Testis (tissue), 3 donors: ENCODE results near the gene SOBP. TPM values are rescaled to one million over a fixed set of nuclear protein-coding genes. Genes with fewer than 3 reads are reported as not detected.

ENCODE experiments used
- DNase-seq: peaks from one replicate; pipeline ENCODE4 v3.0.0-alpha.2; 2019
- H3K27ac ChIP-seq, 2 donors: fragments of 200-600 bp; sonication (generic); one replicate each; pipeline ENCODE4 v1.5.1; 2019
- H3K27me3 ChIP-seq: fragments of 200-600 bp; sonication (generic); one replicate; pipeline ENCODE4 v1.5.1; 2019
- H3K36me3 ChIP-seq: fragments of 200-600 bp; sonication (generic); one replicate; pipeline ENCODE4 v1.5.1; 2017; ENCODE audit warnings: low read depth; ENCODE audit errors: missing control alignments
- H3K4me1 ChIP-seq: fragments of 200-600 bp; sonication (generic); one replicate; pipeline ENCODE4 v1.5.1; 2019
- H3K4me3 ChIP-seq, 2 donors: fragments of 200-600 bp; sonication (generic); one replicate each; pipeline ENCODE4 v1.5.1; 2017 to 2019
- H3K9me3 ChIP-seq: fragments of 200-600 bp; sonication (generic); one replicate; pipeline ENCODE4 v1.5.1; 2017
- CTCF ChIP-seq, 3 experiments: fragments of 450-650 bp in 2 of 3; fragments of 200-600 bp in 1 of 3; sonication (generic) in 1 of 3; IDR thresholded peaks; one replicate each; pipeline ENCODE4 v1.5.1; 2016 to 2019; ENCODE audit warnings: antibody characterized with exemption in 3 of 3, mild to moderate bottlenecking in 2 of 3, moderate library complexity in 1 of 3
- POLR2A ChIP-seq: fragments of 450-650 bp; IDR thresholded peaks from one replicate; pipeline ENCODE4 v1.6.1; 2017; ENCODE audit warnings: antibody characterized with exemption, mild to moderate bottlenecking, moderate library complexity
- WGBS, 2 donors: methylation state at CpG; one replicate each; pipeline ENCODE4 v1.1.5; 2018; 5-methylcytosine and 5-hydroxymethylcytosine counted together
- intact Hi-C: fragments of 100-400 bp; cut with DNase I; formaldehyde crosslinking; loops from one replicate; pipeline ENCODE4 v1.15.1; 2023; ENCODE audit warnings: low total_unique reads
- polyA plus RNA-seq: library from polyadenylated mRNA; stranded (reverse); fragments of 350-450 nt; fragmentation: Illumina TruSeq; extraction: RNeasy Lipid Tissue Mini Kit (QIAGEN cat#74804); gene quantifications from one replicate; pipeline ENCODE4 v1.2.3, GENCODE V29; 2014; ENCODE audit warnings: low read depth, low replicate concordance; ENCODE audit not compliant: insufficient read depth
- total RNA-seq, 2 donors: library from RNA; depleted of rRNA; stranded (reverse); fragments of >200 nt; gene quantifications; one replicate each; pipeline ENCODE4 v1.2.3, GENCODE V29; 2016

Gene SOBP
- total and polyA plus RNA-seq, 3 donors from 2014 or later, result 13.9 to 27.2 (median 17.2) TPM

- TF ChIP-seq CTCF (IDR thresholded peaks at IDR 0.05), result no peak
- TF ChIP-seq POLR2A, result no peak
- no peak overlapping the region for H3K27ac ChIP-seq
- intact Hi-C loops, result no loop called here
- H3K27me3 ChIP-seq, result no peaks in the 10 kb centered on the region
- H3K4me1 ChIP-seq, result peaks cover 35% of the 10 kb centered on the region
- no peaks in the 10 kb centered on the region for H3K9me3 ChIP-seq
- 90 to 96% methylated on average over 6 of the region's 6 CpGs for WGBS, 2 donors
- H3K4me3 ChIP-seq, result no peak overlapping the region
- H3K36me3 ChIP-seq, result no peaks in the 10 kb centered on the region
- no peak for DNase-seq
These were observed 108.2 kb downstream of the SOBP start for GRCh38 chr6:107598091-107598490.

- H3K4me1 ChIP-seq, result peaks cover 36% of the 10 kb centered on the region
- H3K4me3 ChIP-seq, result no peak overlapping the region
- 94% methylated on average over 4 of the region's 4 CpGs for WGBS, 2 donors
- no peak overlapping the region for H3K27ac ChIP-seq
- intact Hi-C loops, result no loop called here
- H3K9me3 ChIP-seq, result no peaks in the 10 kb centered on the region
- TF ChIP-seq CTCF (IDR thresholded peaks at IDR 0.05) (no peak), POLR2A (no peak)
- H3K36me3 ChIP-seq, result no peaks in the 10 kb centered on the region
- no peak for DNase-seq
- H3K27me3 ChIP-seq, result no peaks in the 10 kb centered on the region
These were observed 109.1 kb downstream of the SOBP start for GRCh38 chr6:107599043-107599442.

- H3K36me3 ChIP-seq, result no peaks in the 10 kb centered on the region
- no peak for DNase-seq
- H3K27ac ChIP-seq, result no peak overlapping the region
- H3K4me3 ChIP-seq, result no peak overlapping the region
- WGBS, 2 donors, result 42 to 49% methylated on average over 5 of the region's 5 CpGs
- intact Hi-C loops, result no loop called here
- no peaks in the 10 kb centered on the region for H3K9me3 ChIP-seq
- peaks cover 36% of the 10 kb centered on the region for H3K4me1 ChIP-seq
- TF ChIP-seq POLR2A, result no peak
- TF ChIP-seq CTCF (IDR thresholded peaks at IDR 0.05), result no peak
- H3K27me3 ChIP-seq, result no peaks in the 10 kb centered on the region
These were observed 110.2 kb downstream of the SOBP start for GRCh38 chr6:107600121-107600520.

- peak; percentile 73 for DNase-seq
- Histone ChIP-seq H3K9me3 (no peaks in the 10 kb centered on the region), H3K4me1 (peaks cover 33% of the 10 kb centered on the region), H3K27me3 (no peaks in the 10 kb centered on the region), H3K27ac (no peak overlapping the region), H3K36me3 (no peaks in the 10 kb centered on the region), H3K4me3 (no peak overlapping the region)
- TF ChIP-seq POLR2A, result no peak
- no peak for TF ChIP-seq CTCF (IDR thresholded peaks at IDR 0.05)
- WGBS, 2 donors, result 25 to 31% methylated on average over 5 of the region's 5 CpGs
- intact Hi-C loops, result no loop called here
These were observed 111.0 kb downstream of the SOBP start for GRCh38 chr6:107600936-107601335.

- intact Hi-C loops, result no loop called here
- no peak for TF ChIP-seq POLR2A
- TF ChIP-seq CTCF (IDR thresholded peaks at IDR 0.05), result no peak
These were observed 111.5 kb downstream of the SOBP start for GRCh38 chr6:107601406-107601805.

More at GRCh38 chr6:107601406-107601805, 111.5 kb downstream of the SOBP start:
- Histone ChIP-seq H3K4me1 (peaks cover 33% of the 10 kb centered on the region), H3K9me3 (no peaks in the 10 kb centered on the region), H3K36me3 (no peaks in the 10 kb centered on the region), H3K27me3 (no peaks in the 10 kb centered on the region), H3K27ac (no peak overlapping the region), H3K4me3 (no peak overlapping the region)
- 83 to 90% methylated on average over 3 of the region's 3 CpGs for WGBS, 2 donors
- no peak for DNase-seq
